Progenitor cell of endocrine pancreas (in vitro differentiated cells): ENCODE measurements around the gene SAMMSON. TPM values are rescaled to one million over a fixed set of nuclear protein-coding genes. Genes with fewer than 3 reads are reported as not detected.

Experiments used
- DNase-seq: peaks from one replicate; pipeline ENCODE4 v3.0.0; 2021; ENCODE audit warnings: low spot score; ENCODE audit not compliant: unreplicated experiment
- H3K27ac Mint-ChIP-seq: 2 replicates; pipeline ENCODE4 v1.8.0; 2021; ENCODE audit warnings: mild to moderate bottlenecking, moderate library complexity, mixed read lengths
- H3K27me3 Mint-ChIP-seq: 2 replicates; pipeline ENCODE4 v1.8.0; 2021; ENCODE audit warnings: mixed read lengths
- H3K36me3 Mint-ChIP-seq: 2 replicates; pipeline ENCODE4 v1.8.0; 2022; ENCODE audit warnings: mixed read lengths; ENCODE audit not compliant: insufficient read depth
- H3K4me1 Mint-ChIP-seq: 2 replicates; pipeline ENCODE4 v1.8.0; 2021; ENCODE audit warnings: low read depth, mixed read lengths
- H3K4me3 Mint-ChIP-seq: 2 replicates; pipeline ENCODE4 v1.8.0; 2021; ENCODE audit warnings: low read depth, mild to moderate bottlenecking, moderate library complexity, mixed read lengths
- H3K9me3 Mint-ChIP-seq: 2 replicates; pipeline ENCODE4 v1.8.0; 2021; ENCODE audit warnings: low read depth, mixed read lengths
- total RNA-seq: library from RNA; stranded (reverse); gene quantifications from 2 replicates; pipeline ENCODE4 v1.2.1, GENCODE V29; 2021
- TF ChIP-seq, protein P1 (sequence below): fragments of 200-600 bp; sonication (generic); IDR thresholded peaks from one replicate; pipeline ENCODE4 v1.5.0; 2021; ENCODE audit warnings: antibody characterized with exemption, mild to moderate bottlenecking; ENCODE audit not compliant: unreplicated experiment

Gene SAMMSON
- total RNA-seq, 1 donor from 2014 or later: 0.17 TPM

DNA sequence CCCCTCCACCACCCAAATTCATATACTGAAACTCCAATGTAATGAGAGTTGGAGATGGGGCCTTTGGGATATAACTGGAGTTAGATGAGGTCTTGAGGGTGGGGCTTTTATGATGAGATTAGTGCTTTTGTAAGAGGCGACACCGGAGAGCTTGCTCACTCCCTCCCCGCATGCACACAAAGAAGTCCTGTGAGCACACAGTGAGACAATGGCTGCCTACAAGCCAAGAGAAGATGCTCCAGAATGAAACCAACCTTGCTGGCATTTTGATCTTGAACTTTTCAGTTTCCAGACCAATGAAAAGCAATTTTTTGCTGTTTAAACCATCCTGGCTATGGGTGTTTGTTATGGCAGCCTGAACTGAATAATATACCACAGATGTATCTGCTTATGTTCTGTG, 109.0 kb downstream of the SAMMSON start:
- H3K4me3 Mint-ChIP-seq: no peak overlapping the region
- H3K27ac Mint-ChIP-seq: no peak overlapping the region
- H3K9me3 Mint-ChIP-seq: peaks cover 5% of the 10 kb centered on the region
- H3K36me3 Mint-ChIP-seq: no peaks in the 10 kb centered on the region
- no peak for DNase-seq
- no peaks in the 10 kb centered on the region for H3K4me1 Mint-ChIP-seq
- TF ChIP-seq, protein P1, sequence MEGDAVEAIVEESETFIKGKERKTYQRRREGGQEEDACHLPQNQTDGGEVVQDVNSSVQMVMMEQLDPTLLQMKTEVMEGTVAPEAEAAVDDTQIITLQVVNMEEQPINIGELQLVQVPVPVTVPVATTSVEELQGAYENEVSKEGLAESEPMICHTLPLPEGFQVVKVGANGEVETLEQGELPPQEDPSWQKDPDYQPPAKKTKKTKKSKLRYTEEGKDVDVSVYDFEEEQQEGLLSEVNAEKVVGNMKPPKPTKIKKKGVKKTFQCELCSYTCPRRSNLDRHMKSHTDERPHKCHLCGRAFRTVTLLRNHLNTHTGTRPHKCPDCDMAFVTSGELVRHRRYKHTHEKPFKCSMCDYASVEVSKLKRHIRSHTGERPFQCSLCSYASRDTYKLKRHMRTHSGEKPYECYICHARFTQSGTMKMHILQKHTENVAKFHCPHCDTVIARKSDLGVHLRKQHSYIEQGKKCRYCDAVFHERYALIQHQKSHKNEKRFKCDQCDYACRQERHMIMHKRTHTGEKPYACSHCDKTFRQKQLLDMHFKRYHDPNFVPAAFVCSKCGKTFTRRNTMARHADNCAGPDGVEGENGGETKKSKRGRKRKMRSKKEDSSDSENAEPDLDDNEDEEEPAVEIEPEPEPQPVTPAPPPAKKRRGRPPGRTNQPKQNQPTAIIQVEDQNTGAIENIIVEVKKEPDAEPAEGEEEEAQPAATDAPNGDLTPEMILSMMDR: no peak
- peaks cover 36% of the 10 kb centered on the region for H3K27me3 Mint-ChIP-seq

DNA sequence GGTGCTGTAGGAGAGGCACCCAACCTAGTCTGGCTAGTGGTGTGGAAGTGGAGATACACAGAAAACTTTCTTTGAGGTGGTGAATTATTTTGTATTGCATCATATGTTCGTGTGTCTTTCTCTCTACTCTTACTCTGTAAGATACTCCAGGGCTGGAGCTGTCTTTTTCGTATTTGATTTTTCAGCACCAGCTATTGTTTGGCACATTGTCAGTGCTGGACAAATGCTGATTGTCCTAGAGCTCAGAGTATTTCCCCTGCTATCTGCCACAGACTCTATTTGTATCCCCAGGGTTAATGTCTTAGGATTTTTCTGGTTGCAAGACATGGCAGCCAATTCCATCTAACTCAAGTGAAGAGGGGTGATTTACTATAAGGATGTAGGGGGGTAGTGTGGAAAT, 110.5 kb downstream of the SAMMSON start:
- Mint-ChIP-seq H3K4me3 (no peak overlapping the region), H3K36me3 (no peaks in the 10 kb centered on the region), H3K9me3 (peaks cover 5% of the 10 kb centered on the region), H3K4me1 (no peaks in the 10 kb centered on the region), H3K27me3 (peaks cover 29% of the 10 kb centered on the region), H3K27ac (no peak overlapping the region)
- DNase-seq: no peak
- TF ChIP-seq, protein P1: no peak

DNA sequence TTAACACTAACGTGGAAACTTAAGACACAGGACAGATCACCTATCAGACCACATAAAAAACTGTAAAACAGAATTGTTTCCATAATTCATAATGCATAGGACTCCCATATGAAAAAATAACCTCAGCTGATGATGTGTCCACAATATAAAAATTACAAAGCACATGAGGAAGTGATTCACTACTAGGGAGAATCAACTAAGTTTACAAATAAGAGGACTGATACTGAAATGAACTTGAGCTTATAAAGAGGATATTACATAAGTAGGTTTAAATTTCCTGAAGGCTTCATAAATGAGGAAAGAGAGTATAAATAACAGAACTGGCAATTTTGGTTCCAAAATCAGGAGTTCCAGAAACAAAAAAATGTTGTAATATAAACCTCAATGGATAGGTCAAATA, 111.9 kb downstream of the SAMMSON start:
- H3K9me3 Mint-ChIP-seq: peaks cover 5% of the 10 kb centered on the region
- no peak for DNase-seq
- peaks cover 24% of the 10 kb centered on the region for H3K27me3 Mint-ChIP-seq
- H3K36me3 Mint-ChIP-seq: no peaks in the 10 kb centered on the region
- H3K27ac Mint-ChIP-seq: no peak overlapping the region
- H3K4me3 Mint-ChIP-seq: no peak overlapping the region
- no peaks in the 10 kb centered on the region for H3K4me1 Mint-ChIP-seq
- TF ChIP-seq, protein P1: no peak

- Mint-ChIP-seq H3K27ac (no peak overlapping the region), H3K4me3 (no peak overlapping the region), H3K36me3 (no peaks in the 10 kb centered on the region), H3K27me3 (peaks cover 18% of the 10 kb centered on the region), H3K9me3 (peaks cover 5% of the 10 kb centered on the region), H3K4me1 (no peaks in the 10 kb centered on the region)
- TF ChIP-seq, protein P1: no peak
- DNase-seq: no peak
Measured at GRCh38 chr3:70112751-70113150, 113.2 kb downstream of the SAMMSON start.

DNA sequence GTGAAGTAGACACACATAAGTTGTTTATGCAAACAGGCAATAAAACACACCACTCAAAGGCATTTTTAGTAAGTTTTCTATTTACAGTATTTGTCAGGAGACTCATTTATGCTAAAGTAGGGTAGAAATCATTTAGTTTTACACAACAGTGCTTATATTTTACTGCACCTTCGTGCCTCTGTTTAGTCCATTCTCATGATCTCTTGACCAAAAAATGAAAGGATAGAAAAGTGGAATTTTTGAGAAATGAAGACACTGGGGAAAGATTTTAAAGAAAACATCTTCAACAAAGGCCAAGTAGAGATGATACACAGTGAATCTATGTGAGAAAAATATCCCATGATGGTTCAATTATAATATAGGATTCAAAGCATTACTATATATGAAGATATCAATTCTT, 114.9 kb downstream of the SAMMSON start:
- Mint-ChIP-seq H3K4me1 (no peaks in the 10 kb centered on the region), H3K4me3 (no peak overlapping the region), H3K27me3 (peaks cover 13% of the 10 kb centered on the region), H3K27ac (no peak overlapping the region), H3K36me3 (no peaks in the 10 kb centered on the region), H3K9me3 (peaks cover 5% of the 10 kb centered on the region)
- DNase-seq: no peak
- TF ChIP-seq, protein P1: no peak
